GM21576 (cell line): Measurements from ENCODE around the gene DDN.

ENCODE experiments used
- ATAC-seq: cut with Tn5 transposase; IDR thresholded peaks from one replicate; pipeline ENCODE4 v1.9.1; 2021; ENCODE audit warnings: mild to moderate bottlenecking, moderate library complexity; ENCODE audit not compliant: unreplicated experiment

DDN gene

GRCh38 chr12:48969160-48969771 is 29.9 kb downstream of the DDN start:
- no peak for ATAC-seq

- ATAC-seq, result no peak
Observed at GRCh38 chr12:48968467-48968866, 30.7 kb downstream of the DDN start.

GRCh38 chr12:48967991-48968390 is 31.2 kb downstream of the DDN start:
- no peak for ATAC-seq

GRCh38 chr12:48966177-48966895 is 32.8 kb downstream of the DDN start:
- no peak for ATAC-seq

- no peak for ATAC-seq
Observed at GRCh38 chr12:48965298-48965838, 33.8 kb downstream of the DDN start.

- no peak for ATAC-seq
Observed at GRCh38 chr12:48961801-48962200, 37.4 kb downstream of the DDN start.

GRCh38 chr12:48961331-48961730 is 37.8 kb downstream of the DDN start:
- ATAC-seq, result no peak

- ATAC-seq, result no peak
Observed at GRCh38 chr12:48960834-48961233, 38.3 kb downstream of the DDN start.

- ATAC-seq, result no peak
Observed at GRCh38 chr12:48958049-48958388, 41.2 kb downstream of the DDN start.

GRCh38 chr12:48957141-48958048 is 41.8 kb downstream of the DDN start, which contains the start of gene ARF3:
Gene ARF3, minus strand, starts transcription at chr12:48957487. Its CDS starts 16,392 bp downstream, at chr12:48941095.
- ATAC-seq, result peak; percentile 87

- ATAC-seq, result no peak
Observed at GRCh38 chr12:48956279-48957140, 42.7 kb downstream of the DDN start.

GRCh38 chr12:48954841-48955501 is 44.2 kb downstream of the DDN start:
- no peak for ATAC-seq

- ATAC-seq, result no peak
Observed at GRCh38 chr12:48954061-48954460, 45.1 kb downstream of the DDN start.

- no peak for ATAC-seq
Observed at GRCh38 chr12:48952691-48953090, 46.5 kb downstream of the DDN start.

GRCh38 chr12:48947727-48948126 is 51.4 kb downstream of the DDN start:
- no peak for ATAC-seq

GRCh38 chr12:48946943-48947342 is 52.2 kb downstream of the DDN start:
- no peak for ATAC-seq

GRCh38 chr12:48946205-48946604 is 53.0 kb downstream of the DDN start:
- ATAC-seq, result no peak
